COLO829 (cell line): ENCODE data around the gene UPK2.
"Not testable (repeated sequence)": the region's sequence is repeated elsewhere in the genome, so short reads cannot be mapped to it uniquely, and the experiment has no call there.

ENCODE experiments used
- DNase-seq: peaks from one replicate; pipeline ENCODE4 v3.0.0; 2012; ENCODE audit warnings: low spot score

The UPK2 gene

DNA sequence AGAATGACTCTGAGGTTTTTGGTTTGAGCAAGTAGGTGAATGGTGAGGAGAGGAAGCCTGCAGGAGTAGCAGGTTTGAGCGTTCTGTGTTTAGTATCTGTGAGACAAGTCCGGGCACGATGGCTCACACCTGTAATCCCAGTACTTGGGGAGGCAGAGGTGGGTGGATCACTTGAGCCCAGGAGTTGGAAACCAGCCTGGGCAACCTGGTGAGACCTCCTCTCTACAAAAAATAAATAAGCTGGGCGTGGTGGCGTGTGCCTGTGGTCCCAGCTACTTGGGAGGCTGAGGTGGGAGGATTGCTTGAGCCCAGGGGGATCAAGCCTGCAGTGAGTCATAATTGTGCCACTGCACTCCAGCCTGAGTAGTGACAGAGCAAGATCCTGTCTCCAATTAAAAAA is 32.2 kb downstream of the UPK2 start:
- DNase-seq = no peak

DNA sequence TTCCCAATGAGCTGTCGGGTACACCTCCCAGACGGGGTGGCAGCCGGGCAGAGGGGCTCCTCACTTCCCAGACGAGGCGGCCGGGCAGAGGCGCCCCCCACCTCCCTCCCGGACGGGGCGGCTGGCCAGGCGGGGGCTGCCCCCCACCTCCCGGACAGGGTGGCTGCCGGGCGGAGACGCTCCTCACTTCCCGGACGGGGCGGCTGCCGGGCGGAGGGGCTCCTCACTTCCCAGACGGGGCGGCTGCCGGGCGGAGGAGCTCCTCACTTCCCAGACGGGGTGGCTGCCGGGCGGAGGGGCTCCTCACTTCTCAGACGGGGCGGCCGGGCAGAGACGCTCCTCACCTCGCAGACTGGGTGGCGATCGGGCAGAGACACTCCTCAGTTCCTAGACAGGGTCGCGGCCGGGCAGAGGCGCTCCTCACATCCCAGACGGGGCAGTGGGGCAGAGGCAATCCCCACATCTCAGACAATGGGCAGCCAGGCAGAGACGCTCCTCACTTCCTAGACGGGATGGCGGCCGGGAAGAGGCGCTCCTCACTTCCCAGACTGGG is 35.5 kb downstream of the UPK2 start:
- not testable (repeated sequence) for DNase-seq

DNA sequence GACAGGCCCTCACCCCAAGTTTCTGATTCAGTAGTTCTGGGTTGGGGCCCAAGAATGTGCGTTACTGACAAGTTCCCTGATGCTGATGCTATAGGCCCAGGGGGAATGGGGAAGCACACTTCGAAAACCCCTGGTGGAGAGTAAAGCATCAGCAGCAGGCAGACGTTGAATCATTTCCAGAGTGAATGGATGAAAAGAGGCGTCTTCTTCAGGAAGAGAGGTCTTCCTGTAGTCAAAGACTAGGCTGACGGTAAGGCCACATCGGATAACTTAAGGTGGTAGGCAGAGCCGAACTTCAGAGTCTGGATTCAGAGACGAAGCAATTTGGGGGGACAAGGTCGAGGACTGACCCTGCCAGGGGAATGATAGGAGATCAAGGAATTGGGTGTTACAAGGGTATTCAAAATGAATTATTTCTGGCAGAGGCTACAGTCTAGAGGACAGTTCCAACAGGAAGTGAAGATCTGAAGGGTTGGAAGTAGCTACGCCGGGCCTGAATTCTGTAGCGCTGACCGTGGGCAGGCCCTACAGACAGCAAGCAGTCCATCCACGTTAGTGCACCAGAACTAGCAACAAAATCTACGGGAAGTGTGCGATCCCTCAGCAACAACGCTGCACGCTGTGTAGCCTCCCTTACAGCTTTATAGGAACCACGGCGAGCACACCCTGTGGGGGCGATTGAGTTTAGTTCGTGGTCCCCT is 41.0 kb downstream of the UPK2 start:
- no peak for DNase-seq

DNA sequence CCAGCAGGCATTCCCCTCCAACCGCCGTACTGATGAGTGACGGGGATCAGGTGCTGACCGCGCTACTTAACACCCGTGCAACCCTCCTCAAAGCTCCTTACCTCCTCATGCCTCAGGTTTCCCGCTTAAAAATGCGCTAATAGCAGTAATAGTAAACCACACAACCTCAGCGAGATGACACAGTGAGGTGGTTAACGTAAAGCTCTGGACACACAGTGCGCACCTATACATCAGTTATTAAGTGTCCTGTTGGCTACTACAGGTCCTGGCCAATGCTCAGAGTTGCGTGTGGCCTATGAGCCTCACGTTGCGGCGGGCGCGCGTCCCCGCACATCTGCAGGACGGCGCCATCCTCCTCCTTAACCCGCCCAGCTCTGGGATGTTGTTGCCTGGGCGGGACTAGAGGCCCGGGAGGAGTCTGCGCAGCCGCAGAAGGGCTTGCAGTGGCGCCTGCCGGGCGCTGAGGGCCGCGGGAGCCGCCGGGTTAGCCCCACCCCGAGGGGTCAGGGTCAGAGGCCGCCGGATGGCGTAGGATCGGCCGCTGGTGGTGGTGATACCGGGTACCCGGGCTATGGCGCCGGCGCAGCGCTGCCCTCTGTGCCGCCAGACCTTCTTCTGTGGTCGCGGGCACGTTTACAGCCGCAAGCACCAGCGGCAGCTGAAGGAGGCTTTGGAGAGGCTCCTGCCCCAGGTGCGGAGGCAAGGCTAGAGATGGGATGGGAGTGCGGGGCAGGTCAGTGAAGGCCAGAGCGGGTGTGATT is 41.7 kb downstream of the UPK2 start, which contains the start of gene CENATAC:
TSS of gene CENATAC (plus strand) at position 512 of the 761 bp plus-strand sequence. CDS start at position 572, 60 bp downstream.
- peak; percentile 97 for DNase-seq

DNA sequence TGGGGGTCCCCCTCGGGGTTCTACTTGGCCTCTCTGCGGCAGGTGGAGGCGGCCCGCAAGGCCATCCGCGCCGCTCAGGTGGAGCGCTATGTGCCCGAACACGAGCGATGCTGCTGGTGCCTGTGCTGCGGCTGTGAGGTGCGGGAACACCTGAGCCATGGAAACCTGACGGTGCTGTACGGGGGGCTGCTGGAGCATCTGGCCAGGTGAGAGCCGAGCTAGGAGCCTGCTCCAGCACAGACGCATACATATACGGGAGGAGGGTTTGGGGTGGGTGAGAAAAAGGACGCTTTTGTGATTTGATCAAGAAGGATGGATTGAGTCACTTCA is 42.3 kb downstream of the UPK2 start:
- DNase-seq = no peak

DNA sequence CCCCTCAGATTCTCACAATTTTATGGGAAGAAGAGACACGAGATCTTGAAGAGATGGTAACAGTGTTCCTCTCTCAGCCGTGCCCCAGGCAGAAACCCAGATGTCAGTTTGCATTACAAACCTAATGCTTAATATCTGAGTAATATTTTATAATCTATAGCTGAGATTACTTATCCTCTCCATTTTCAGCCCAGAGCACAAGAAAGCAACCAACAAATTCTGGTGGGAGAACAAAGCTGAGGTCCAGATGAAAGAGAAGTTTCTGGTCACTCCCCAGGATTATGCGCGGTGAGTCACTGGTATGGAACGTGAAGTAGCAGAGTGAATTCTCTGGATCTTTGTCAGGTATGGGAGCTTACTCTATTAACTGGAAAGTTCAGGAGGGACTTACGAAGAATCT is 42.7 kb downstream of the UPK2 start:
- DNase-seq = peak; percentile 56

DNA sequence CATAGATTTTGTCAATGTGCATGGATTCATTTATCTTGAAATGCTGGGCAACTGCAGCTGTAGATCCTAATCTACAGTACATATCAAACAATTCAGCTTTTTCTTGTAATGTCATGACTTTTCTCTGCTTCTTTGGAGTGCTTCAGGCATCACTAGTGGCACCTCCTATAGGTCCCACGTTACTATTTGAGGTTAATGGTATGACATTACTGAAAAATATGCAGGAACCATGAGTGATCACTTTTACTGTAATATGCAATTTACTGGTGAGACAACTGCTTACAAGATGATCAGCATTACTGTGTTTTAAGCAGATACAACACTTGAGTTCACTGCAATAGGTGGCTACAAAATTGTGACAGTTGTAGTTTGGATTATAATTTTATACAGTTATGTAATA is 44.8 kb downstream of the UPK2 start:
- no peak for DNase-seq

DNA sequence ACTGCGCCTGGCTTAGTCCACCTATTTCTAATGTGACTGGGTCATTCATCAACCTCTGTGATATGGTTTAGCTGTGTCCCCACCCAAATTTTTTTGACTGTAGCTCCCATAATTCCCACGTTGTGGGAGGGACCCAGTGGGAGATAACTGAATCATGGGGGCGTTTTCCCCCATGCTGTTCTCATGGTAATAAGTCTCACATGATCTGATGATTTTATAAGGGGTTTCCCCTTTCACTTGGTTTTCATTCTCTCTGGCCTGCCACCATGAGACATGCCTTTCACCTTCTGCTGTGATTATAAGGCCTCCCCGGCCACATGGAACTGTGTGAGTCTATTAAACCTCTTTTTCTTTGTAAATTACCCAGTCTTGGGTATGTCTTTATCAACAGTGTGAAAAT is 50.6 kb downstream of the UPK2 start:
- DNase-seq = no peak
